ENCODE data around the gene HECTD1.

DNA sequence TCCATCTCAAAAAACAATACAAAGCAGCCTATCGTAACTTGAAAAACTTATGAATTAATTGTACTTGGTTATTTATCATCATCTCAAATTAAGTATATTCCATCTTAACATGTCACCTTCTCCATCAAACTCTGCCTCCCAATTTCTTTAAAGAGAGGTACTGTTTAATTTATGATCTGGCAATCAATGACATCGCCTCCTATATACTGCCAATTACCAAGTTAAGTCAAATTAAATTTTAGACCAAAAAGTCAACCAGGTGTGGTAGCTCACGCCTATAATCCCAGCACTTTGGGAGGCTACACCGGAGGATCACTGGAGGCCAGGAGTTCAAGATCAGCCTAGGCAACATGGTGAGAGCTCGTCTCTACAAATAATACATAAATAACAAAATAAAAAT, 37.7 kb downstream of the HECTD1 start:
- no peak for TF ChIP-seq POLR2A (IDR thresholded peaks at IDR 0.05)
- no peak for TF ChIP-seq CTCF (IDR thresholded peaks at IDR 0.05 in 4 of 5, conservative IDR thresholded peaks at IDR 0.05 in 1 of 5)
